Activated CD4-positive, alpha-beta T cell treated with anti-CD3 and anti-CD28 coated beads for 4 hours (primary cell): ENCODE data around the gene DCDC2.
"Not testable (repeated sequence)": the region's sequence is repeated elsewhere in the genome, so short reads cannot be mapped to it uniquely, and the experiment has no call there.

Experiments used
- DNase-seq, 2 donors: peaks; one replicate each; pipeline ENCODE4 v3.0.0-alpha.2; 2020

The DCDC2 gene

DNA sequence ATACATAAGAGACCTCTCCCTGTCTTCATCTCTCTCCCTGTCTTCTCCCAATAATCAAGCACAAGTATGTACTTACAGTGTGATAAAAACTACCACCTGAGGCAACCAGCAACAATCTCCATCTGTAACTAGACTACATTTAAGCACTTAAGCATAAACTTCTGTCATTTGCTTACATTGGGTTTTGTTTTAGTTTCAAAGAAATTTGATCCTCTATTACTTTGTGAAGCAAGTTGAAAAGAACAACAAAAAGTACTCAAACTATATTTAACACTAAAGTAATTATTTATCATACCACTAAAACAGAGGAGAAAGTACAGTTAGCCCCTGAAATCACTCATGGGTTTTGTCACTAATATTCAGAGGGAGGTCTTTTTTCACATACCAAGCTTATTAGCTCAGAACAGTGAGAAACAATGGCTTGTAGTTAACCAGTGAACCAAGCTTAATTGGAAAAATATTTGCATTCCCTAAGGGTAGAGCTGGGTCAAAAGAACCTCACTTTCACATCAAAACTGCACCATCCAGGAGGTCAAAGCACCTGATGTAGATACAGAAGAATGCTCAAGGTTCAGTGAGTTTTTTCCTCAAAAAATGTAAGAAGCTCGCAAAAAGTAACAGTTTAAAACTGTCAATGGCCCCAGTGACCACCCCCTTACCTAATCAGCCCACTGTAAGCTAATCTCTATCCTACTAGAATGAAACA lies 34.1 kb downstream of the DCDC2 start:
- DNase-seq = no peak

DNA sequence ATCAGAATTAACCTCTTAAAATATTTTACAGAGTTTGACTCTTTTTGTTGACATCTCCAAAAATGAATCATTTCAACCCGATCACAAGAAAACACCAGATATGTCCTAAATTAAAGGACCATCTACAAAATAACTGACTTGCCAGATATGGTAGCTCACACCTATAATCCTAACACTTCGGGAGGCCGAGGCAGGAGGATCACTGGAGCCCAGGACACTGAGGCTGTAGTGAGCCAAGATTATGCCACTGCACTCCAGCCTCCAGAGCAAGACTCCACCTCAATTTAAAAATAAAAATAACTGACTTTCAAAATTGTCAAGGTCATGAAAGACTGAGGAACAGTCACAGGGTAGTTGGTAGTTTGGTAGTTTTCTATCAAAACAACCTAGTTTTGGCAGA lies 34.9 kb downstream of the DCDC2 start:
- DNase-seq = no peak

DNA sequence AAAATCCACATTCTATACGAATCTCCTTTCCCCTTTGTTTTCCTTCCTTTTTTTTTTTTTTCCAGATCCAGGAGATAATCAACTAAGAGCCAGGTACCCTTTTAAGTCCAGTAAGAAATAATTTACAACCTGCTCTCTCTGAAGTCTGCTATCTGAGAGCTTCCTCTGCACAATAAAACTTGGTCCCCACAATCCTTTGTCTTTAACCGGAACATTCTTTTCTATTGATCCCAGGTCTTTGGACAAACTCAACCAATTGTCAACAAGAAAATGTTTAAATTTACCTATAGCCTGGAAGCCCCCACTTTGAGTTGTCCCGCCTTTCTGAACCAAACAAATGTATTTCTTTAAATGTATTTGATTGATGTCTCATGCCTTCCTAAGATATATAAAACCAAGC lies 35.4 kb downstream of the DCDC2 start:
- not testable (repeated sequence) for DNase-seq

DNA sequence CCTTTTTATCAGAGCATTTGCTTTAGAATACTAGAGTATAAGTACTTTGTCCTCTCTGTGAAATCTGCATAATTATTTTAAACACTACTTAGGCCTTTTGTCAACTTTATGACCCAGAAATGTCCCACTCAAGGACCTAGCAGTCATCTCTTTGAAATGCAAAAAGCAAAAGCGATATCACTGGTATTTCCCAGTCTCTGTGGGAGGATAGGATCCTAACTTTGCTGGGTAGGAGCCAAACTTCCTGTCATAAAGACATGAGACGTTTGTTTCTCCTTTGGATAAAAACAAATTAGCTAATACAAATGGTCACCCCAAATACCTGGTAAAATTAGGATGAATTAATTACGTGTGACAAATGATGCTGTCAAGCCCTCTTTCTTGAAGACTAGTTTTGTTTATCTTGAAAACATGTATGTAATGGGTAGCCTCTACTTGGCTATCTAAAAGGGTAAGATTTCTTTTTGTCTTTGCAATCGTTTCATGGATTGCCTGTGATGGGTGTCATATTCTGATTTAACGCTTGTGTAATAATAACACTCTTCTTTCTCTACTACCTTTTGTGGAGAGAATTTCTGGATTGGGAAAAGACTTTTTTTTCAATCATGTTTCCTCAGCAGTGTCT lies 36.2 kb downstream of the DCDC2 start:
- DNase-seq = no peak

DNA sequence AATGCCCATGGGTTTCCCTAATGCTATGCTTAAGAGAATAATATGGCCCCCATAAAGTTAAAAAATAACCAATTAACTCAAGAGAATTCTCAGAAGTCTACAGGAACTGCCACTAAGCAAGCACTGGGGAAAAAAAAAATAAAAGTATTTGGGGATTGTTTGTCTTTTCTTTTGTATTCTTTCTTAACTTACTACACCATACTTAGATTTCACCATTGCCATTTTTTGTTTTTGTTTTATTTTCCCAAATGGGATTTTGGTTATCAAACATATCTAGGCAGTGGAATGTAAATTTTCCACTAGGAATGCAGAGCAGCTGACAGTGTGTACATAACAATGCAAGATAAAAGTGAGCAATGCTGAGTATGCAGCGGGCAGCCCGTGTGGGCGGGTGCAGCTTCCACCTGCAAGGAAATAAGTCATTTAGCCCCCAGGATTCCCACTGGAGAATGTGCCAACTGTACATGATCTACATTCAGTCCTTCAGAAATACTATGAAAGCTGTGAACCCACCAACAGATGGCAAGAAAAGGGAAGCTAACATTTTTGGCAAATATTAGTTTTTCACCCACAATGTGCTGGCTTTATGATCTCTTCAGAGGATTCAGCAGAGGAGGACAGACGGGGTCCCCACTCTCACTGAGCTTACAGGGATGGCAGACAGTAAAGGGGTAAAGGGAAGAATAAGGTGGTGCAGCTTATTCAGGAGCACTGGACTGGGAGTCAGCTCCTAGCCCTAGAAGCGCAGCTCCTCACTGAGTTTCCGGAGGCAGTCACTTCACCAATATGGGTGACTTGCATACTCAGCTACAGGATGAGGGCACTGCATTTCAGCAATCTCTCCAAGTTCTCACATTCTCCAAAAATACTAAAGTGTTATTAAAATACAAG lies 44.4 kb downstream of the DCDC2 start:
- DNase-seq = no peak

DNA sequence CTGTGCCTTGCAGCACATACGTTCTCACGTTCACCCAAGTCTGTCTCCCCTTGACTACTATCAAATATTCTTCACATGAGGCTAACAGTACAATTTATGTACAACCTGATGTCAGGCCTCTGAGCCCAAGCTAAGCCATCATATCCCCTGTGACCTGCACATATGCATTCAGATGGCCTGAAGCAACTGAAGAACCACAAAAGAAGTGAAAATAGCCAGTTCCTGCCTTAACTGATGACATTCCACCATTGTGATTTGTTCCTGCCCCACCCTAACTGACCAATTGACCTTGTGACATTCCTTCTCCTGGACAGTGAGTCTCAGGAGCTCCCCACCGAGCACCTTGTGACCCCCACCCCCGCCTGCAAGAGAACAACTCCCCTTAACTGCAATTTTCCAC lies 46.1 kb downstream of the DCDC2 start:
- not testable (repeated sequence) for DNase-seq

DNA sequence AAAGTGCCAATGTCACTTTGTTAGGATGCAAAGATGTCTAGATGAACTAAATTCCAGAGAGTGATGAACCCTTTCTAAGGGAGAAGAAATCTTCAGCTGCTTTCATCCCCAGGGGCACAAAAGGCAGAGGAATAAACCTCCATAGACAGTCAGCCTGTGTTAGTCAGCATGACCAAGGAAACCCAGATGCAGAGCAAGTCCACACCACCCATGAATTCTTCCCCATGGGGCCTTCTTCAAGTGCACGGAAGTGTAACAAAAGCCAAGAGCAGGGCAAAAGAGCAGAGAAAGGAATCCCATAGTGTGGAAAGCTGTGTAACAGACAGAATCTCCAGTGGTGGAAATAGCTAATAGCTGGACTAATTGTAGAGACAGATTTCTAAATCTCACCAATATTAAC lies 50.0 kb downstream of the DCDC2 start:
- no peak for DNase-seq

DNA sequence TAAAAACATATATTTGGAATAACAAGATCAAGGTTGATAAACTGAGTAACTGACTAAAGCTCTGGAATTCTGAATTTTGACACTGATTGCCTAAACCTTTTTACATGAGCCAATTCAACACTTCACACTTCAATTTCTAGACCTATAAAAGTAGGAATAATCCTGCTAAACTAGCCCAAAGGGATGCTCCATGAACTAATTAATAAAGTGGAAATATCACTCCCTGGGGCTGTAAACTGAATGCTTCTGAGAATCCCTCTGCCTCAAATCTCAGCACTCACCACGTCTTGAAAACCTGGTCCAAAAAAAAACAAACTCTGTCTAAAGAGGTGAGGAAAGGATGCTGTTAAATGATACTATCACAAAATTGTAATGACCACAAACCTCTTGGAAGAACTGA lies 50.9 kb downstream of the DCDC2 start:
- no peak for DNase-seq

DNA sequence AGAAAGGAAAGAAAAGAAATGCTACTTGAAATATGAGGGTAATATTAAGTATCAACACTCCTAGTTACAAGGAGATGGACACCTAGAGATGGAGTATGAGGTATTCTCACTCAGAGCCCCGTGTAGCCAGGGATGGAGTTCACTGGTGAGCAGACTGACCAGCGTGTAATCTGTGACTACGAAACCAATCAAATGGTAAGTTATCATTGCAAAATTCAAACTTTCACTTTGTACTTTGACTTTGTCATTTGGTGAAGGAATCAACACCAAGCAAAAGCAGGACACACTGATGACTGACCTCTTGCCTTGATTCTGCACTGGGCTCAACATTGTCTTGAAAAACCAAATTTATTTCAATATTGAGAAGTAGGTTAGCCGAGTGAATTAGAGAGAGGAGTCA lies 51.8 kb downstream of the DCDC2 start:
- DNase-seq = no peak

DNA sequence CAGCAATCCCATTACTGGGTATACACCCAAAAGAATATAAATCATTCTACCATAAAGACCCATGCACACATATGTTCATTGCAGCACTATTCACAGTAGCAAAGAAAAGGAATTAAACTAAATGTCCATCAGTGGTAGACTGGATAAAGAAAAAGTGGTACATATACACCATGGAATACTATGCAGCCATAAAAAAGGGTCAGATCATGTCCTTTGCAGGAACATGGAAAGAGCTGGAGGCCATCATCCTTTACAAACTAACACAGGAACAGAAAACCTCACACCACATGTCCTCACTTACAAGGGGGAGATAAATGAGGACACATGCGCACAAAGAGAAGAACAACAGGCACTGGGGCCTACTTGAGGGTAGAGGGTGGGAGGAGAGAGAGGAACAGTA lies 60.9 kb downstream of the DCDC2 start:
- no peak for DNase-seq

DNA sequence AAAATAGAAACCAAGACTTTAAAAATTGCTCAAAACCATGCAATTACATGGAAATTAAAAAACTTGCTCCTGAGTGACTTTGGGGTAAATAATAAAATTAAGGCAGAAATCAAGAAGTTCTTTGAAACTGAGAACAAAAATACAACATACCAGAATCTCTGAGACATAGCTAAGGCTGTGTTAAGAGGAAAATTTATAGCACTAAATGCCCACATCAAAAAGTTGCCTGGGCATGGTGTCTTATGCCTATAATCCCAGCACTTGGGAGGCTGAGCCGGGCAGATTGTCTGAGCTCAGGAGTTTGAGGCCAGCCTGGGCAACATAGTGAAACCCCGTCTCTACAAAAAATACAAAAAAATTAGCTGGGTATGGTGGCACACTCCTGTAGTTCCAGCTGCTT lies 64.0 kb downstream of the DCDC2 start:
- not testable (repeated sequence) for DNase-seq

DNA sequence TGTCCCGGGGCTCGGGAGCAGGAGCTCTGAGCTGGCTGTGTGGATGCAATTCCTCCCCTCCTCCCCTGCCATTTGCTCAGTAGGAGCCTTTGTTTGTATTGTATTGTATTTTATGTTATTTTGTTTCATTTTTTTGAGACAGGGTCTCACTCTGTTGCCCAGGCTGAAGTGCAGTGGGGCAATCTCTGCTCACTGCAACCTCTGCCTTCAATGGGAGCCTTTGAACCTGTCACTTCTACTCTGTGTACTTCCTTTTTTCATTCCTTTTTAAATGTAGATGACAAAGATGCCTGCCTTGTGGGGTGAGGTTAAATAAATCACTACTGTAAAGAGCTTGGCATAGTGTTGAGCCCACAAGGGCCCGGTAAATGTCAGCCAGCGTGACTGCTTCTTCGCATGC lies 70.6 kb downstream of the DCDC2 start:
- DNase-seq = no peak

DNA sequence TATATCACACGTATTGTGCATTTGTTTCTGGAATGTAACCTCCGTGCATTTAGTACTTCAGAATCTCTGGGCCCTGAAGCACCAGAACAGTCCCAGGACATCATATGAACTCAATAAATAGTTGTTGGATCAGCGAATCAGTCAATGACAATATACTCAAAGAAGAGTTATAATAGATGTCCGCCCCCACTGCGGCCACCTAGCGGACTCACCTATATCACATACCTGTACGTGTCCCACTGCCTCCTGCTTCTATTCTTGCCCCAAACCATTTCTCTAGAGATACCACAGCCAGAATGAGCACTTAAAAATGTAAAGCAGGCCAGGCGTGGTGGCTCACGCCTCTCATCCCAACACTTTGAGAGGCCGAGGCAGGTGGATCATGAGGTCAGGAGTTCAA lies 73.9 kb downstream of the DCDC2 start:
- DNase-seq = no peak

DNA sequence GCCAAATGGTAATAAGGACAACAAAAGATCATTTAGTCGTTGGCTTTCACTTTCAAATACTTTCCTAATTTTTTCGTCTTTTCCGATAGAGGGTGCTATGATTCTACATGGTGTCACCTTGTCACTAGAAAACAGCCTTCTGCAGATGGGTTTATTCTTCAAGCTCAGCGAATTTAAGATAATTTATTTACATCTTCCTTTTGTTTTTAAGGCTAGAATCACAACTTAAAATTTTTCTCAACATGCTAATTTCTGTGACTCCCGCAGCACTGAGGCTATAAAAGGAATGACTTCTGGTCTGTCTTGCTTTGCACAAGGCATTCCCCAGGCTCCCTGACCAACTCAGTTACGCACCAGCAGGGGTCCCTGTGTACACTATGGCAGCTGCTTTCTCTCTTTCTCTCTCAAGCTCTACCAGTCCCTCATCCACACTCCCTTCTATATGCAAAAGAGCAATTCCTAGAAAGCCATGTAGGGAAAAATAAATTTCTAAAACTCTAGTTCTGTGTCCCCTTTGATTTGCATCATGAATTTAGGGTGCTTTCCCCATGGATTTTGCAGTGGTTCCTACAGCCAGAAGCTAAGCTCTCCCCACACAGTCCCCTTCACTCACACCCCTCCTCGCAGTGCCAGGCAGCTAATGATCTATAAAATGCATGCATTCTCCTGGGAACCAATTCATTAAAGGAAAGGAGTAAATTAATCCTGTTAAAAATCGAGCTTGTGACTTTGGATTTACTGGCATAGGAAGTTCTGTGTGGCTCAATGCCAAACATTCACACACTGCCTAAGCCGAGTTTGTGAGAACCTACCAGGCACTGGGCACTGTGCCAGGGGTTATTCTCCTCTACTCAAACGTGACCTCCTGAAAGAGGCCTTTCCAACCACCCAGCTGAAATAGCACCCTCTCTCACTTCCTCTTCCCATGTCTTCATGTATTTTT lies 74.5 kb downstream of the DCDC2 start:
- DNase-seq = peak; percentile 8 to 19

DNA sequence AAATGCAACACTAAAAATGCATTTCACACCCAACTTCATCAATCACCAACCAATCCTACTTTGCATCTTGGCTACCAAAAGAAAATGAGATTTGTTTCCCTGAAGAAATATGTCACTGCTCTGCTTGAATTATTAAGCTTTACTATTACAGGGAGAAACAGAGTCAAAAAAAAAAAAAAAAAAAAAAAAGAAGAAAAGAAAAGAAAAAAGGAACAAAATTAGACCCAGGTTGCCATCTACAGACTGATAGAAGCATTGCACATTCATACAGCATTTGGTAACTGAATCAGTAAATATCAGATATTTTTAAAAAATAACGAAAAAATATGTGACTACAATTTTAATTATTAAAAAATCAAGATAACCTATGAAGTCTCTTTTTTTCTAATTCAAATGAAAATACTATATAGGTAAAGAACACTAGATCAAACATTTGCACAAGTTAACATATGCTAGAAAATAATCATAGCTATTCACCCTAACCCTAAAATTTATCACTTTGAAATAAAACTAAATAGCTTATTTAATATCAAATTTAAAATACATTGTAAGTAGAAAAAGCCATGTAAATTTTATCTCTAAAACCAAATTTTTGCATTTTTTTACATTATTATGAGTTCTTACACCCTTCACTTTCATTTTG lies 83.3 kb downstream of the DCDC2 start:
- no peak for DNase-seq

DNA sequence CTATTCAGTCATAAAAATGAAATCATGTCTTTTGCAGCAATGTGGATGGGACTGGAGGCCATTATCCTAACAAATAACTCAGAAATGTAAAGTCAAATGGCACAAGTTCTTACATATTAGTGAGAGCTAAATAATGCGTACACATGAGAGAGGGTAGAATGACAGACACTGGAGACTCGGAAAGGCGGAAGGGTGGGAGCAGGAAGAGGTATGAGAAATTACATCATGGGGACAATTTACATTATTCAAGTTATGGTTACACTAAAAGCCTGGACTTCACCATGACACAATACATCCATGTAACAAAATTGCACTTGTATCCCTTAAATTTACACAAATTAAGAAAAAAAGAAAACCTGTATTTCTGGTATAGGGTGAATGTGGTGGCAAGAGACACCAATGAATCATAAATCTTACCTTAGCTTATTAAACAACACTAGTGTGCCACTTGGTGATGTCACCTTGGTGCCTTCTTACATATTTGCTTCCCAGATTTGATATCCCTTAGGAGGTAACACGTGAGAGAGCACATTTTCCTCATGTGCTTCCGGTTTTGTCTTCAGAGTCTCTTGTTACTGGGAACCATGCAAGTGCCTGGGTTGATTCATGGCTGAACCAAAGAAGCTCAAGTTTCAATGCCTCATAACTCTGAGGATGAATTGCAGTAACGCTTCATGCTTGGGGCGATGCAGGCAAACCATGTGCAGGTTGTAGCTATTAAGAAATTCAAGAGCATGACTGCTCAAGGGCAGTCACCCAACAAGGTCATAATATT lies 84.6 kb downstream of the DCDC2 start:
- DNase-seq = no peak

DNA sequence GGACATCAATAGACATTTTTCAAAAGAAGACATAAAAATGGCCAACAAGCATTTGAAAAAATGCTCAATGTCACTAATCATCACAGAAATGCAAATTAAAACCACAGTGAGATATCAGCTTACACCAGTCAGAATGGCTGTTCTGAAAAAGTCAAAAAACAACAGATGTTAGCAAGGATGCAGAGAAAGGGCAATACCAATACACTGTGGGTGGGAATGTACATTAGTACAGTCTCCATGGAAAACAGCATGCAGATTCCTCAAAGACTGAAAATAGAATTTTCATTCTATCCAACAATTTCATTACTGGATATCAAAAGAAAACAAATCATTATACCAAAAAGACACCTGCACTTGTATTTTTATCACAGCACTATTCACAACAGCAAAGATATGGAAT lies 85.3 kb downstream of the DCDC2 start:
- no peak for DNase-seq

DNA sequence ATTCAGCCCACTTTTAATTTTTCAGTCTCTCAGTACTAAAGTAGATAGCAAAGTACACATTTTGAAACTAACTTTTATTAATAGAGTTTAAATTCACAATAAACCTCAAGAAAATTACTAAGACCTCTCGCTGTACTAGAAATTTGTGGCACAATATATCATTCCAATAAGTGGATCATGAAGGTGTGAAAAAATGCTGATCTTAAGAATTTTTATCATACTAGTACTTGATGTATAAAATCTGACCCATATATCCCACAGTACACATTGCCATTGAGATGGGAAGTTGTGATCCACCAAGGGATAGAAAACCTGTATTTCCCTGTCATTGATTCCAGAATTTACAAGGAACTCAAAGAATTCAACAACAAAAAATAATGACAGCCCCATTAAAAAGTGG lies 85.7 kb downstream of the DCDC2 start:
- DNase-seq = no peak

DNA sequence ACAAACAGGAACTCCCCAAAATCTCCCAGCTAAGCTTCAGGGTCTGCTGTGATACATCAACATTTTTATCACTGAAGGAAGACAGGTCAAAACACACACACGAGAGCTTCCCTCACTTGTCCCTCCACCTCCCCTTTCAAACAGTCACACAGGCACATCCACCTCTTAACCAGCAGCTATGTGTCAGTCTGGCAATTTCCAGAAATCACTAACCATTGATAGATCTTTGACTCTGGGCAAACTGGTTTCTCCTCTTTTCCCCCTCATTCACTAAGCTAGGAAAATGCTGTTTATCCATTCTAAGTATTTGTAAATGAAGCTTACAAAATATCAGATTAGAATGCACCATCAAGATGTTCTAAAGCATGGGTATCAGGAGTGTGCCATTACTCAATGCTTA lies 87.8 kb downstream of the DCDC2 start:
- DNase-seq = no peak

DNA sequence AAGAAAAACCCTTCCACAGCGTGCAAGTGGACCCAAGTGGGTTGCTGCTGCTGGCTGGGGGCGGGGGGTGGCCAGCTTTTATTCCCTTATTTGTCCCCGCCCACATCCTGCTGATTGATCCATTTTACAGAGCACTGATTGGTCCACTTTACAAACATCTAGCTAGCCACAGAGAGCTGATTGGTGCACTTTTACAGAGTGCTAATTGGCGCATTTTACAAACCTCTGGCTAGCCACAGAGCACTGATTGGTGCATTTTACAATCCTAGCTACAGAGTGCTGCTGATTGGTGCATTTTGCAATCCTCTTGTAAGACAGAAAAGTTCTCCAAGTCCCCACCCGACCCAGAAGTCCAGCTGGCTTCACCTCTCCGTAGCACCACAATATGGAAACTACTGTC lies 99.6 kb downstream of the DCDC2 start:
- DNase-seq = not testable (repeated sequence)

DNA sequence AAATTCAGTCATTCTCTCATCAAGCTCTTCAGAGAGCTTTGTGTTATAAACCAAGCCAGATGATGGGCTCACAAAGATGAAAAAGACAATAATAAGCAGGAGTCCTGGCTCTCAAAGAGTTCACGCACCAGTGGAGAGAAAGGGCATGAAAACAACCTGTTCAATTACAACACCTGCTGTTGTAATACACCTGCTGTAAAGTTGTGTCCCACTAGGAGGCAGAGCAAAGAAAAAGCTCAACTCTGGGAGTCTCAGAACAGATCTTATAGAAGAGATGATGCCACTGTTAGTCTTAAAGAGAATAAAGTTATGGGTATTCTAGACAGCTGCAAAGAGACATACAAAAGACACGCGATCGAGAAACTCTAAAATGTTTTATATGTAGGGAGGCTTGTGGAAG lies 100.6 kb downstream of the DCDC2 start:
- DNase-seq = no peak

DNA sequence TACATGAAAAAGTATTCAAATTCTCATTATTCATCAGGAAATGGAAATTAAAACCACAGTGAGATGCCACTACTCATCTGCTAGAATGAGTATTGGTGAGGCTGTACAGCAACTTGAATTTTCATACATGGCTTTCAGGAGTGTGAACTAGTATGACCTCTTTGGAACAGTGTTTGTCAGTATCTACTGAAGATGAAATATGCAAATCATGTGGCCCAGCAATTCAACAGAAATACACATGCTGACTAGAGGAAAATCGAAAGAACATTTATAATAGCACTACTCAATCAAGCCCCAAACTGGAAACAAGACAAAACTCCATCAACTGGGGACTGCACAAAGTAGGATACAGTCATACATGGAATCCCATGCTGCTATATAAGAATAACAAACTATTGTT lies 102.2 kb downstream of the DCDC2 start:
- no peak for DNase-seq
